ELR (cell line): Measurements from ENCODE around the gene DYNLL2.
"Not testable (repeated sequence)": the region's sequence is repeated elsewhere in the genome, so short reads cannot be mapped to it uniquely, and the experiment has no call there.

Experiments used
- DNase-seq: peaks from one replicate; pipeline ENCODE4 v3.0.0-alpha.2; 2015; ENCODE audit warnings: low read depth

DYNLL2 gene

DNA sequence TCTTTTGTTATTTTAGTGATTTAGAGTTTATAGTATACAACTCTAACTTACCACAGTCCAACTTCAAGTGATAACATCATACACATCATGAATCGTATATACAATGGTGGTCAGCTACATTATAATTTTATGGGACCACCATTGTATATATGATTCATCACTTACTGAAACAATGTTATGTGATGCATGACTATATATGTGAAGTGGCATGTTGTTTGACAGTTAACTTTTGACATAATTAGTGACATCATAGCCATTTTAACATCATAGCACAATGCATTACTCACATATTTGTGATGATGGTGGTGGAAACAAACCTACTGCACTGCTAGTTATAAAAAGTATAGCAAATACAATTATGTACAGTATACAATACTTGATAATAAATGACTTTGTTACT, 21.9 kb downstream of the DYNLL2 start:
- DNase-seq: peak; percentile 52

DNA sequence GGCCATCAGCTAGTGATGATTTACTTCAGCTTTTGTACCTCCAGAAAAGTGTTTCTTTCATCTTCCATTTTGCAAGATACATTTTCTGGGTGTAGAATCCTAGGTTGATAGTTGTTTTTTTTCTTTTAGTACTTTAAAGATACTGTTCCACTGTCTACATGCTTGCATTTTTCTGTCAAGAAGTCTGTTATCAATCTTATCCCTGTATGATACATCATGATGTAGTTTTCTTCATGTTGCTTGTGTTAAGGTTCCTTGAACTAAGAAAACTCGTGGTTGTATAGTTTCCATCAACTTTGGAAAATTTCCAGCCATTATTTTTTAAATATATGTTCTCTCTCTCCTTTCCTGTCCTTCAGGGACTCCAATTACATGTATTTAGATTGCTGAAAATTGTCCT, 24.1 kb downstream of the DYNLL2 start:
- DNase-seq: no peak

DNA sequence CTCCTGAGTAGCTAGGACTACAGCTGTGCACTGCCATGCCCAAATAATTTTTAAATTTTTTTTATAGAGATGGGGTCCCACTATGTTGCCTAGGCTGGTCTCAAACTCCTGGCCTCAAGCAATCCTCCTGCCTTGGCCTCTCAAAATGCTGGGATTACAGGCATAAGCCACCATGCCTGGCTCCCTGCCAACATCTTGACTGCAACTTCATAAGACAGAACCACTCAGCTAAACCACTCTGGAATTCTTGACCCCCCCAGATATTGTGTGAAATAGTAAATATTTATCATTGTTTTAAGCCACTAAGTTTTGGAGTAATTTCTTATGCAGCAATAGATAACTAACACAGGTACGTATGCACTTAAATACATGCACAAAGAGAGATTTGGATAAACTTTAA, 26.0 kb downstream of the DYNLL2 start:
- no peak for DNase-seq

DNA sequence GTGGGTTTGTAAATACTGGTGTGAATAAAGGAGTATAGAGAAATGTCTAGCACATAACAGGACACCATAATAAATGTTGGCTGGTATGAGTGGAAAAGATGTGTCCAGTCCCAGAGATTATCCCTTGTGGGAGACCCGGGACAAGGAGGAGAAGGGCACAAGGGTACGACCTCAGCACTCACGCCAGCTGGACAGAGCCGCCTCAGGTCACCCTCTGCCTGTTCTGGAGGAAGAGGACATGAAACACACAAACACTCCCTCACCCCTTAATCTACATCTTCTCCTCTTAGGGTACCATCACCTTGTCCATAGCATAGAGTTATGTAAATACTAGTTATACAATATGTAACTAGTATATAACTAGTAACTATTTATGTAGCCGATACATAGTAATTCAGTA, 26.8 kb downstream of the DYNLL2 start:
- DNase-seq: no peak

DNA sequence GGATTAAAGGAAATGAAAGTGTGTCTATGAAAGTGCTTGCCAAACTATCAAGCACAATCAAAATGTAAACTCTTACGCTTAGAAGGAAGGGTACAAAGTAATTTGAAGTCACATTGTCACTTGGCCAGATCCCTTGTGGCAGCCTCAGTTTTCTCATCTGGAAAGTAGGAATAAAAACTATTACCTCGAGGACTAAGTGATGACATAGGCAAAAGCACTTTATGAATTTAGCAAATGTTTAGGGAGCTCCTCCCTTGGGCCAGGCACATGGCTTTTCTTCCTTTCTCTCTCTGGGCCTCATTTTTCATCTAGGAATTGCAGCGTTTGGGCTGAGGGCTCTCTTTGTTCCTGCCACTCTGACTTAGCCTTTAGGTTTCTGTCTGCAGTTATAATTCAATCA, 28.5 kb downstream of the DYNLL2 start:
- DNase-seq: no peak

DNA sequence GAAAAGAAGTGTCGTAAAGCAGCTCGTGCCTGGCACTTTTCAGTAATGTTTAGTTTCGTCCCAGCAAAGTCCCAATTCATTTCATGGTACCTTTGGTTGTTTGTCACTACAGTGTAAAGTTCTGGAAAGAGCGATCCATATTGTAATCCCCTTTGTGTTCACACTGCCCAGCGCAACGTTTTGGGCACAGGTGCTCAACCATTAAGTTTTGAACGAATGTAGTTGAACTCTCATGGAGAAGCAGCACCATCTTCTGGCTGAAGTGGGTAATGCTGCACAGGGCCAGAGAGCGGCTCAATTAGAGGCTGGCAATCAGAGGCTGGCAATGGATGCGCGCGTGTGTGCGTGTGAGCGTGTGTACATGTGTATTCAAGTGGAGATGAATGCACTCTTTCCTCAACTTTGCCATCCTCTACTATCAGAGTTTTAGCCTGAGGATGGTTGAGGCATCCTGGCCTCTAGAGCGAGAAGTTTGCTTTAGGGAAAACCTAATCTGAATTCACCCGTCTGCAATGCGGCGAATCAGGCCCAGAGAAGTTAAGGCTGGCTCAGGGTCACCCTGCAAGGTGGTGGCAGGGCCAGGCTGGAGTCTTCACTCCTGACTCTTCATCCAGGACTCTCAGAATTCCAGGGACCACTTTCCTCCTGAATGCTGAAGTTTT, 29.9 kb downstream of the DYNLL2 start:
- peak; percentile 79 for DNase-seq

DNA sequence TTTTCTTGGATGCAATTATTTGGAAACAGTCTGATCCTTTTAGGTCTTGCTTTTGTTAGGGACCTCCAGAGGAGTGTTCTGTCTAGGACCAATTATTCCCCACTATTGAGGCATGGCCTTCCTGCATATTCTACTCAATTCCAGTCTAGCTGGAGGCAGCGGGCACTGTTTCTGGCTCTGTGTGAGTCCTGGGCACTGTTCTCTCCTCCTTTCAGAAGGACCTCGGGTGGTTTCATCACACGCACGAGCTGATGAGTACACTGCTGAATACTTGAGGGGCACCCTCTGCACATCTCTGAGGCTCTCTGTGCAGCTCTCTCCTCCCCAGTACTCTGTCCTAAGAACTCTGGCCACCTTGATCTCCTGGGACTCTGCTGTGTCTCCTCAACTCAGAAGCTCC, 30.7 kb downstream of the DYNLL2 start:
- no peak for DNase-seq

DNA sequence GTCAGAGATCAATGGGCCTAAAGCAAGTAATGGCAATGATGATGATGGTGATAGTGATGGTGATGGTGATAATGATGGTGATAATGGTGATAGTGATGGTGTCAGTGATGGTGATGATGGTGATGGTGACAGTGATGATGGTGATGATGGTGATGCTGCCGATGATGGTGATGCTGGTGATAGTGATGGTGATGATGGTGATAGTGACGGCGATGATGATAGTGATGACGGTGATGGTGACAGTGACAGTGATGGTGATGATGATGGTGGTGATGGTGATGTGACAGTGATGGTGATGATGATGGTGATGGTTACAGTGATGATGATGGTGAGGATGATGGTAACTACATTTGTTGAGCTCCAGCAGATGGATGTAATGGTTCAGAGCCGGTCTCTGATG, 34.2 kb downstream of the DYNLL2 start:
- DNase-seq: no peak

DNA sequence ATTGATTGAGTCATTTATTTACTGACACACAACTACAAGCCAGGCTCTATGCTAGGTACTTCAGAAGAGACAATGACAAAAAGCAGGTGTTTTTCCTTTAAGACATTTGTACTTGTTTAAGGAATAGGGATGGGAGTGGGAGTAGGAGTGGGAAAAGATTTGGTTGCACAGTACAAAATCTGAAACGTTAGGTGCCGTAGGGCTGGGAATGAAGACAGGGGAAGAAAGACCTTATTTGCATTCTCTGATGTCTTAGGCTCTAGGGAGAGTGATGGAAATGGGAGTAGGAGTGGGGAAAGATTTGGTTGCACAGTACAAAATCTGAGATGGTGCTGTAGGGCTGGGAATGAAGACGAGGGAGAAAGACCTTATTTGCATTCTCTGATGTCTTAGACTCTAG, 36.3 kb downstream of the DYNLL2 start:
- DNase-seq: no peak

DNA sequence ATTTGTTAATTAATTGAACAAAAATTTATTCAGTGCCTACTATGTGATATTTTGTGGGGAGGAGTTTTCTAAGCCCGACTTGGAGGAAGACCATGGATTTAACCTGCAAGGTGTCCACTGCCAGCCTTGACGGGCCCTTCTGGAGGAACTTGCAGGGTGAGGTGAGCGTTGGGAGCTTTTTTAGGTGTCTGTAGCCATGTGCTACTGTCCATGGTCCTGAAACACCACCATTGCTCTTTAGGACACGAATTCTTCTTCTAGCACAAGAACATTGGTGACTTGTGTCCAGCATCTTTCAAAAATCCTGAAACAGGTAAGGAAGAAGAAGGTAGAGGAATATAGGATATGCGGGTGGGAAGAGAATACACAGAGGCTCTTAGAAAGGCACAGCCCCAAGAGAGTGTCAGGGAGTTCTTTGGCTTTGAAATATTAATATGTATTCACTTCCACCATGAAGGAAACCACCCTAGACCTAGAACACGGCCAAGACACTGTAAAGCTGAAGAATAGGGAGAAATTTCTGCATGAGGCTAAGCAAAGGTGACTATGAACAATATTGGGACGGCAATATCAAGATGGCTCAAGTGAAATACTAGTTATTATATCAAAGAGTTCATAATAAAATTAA, 37.1 kb downstream of the DYNLL2 start:
- peak; percentile 69 for DNase-seq

DNA sequence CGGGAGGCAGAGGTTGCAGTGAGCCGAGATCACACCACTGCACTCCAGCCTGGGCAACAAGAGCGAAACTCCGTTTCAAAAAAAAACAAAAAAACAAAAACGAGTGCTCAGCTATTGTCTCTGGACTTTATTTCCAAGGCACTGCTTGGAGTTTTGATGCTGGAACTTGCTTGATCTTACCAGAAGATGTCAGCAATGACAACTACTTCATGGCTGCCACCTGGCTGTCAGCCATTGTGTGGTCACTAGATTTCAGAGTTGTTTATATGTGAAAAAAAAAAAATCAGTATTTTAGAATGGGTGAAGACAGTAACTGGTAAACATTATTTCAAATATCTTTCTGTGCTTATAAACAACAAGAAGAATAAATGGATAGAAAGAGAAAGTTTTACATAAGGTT, 38.7 kb downstream of the DYNLL2 start:
- DNase-seq: peak; percentile 70

DNA sequence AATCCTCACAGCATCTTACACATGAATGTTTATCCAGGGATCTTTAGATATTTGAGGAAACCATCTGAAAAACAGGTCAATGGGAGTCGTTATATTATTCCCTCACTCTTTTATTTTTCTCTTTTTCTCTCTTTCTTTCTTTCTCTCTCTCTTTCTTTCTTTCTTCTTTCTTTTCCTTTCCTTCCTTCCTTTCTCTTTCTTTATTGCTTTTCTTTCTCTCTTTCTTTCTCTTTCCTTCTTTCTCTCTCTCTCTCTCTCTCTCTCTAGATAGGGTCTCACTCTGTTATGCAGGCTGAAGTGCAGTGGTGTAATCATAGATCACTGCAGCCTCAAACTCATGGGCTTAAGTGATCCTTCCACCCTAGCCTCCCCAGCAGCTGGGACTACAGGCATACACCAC, 44.6 kb downstream of the DYNLL2 start:
- no peak for DNase-seq

DNA sequence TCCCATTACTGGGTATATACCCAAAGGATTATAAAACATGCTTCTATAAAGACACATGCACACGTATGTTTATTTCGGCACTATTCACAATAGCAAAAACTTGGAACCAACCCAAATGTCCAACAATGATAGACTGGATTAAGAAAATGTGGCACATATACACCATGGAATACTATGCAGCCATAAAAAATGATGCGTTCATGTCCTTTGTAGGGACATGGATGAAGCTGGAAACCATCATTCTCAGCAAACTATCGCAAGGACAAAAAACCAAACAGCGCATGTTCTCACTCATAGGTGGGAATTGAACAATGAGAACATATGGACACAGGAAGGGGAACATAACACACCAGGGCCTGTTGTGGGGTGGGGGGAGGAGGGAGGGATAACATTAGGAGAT, 49.5 kb downstream of the DYNLL2 start:
- not testable (repeated sequence) for DNase-seq

DNA sequence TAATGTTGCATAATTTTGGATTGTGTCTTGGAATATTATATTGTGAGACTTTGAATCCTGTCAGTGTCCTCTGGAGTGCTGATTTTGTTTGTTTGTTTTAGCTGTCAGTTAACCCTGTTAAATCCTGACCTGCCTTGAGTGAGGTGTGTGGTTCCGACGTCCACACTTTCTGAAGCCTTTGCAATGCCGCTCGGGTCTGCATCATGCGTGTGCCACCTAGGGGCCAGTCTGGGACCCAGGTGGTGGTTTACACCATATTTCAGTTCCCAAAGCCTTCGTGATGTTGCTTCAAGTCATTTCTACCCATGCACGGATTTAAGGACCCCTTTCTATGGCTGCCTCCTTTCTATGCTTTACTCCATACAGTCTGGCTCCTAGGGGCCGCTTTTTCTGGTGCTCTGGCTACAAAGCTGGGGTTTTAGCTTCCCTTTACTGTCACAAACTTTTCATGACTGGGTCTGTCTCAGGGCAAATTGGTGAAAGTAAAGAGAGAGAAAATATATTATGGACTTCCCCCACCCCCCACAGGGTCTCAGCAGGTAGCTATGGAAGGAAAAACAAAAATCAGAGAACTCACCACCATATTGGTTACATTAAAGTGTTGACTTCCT, 53.6 kb downstream of the DYNLL2 start:
- DNase-seq: peak; percentile 33

DNA sequence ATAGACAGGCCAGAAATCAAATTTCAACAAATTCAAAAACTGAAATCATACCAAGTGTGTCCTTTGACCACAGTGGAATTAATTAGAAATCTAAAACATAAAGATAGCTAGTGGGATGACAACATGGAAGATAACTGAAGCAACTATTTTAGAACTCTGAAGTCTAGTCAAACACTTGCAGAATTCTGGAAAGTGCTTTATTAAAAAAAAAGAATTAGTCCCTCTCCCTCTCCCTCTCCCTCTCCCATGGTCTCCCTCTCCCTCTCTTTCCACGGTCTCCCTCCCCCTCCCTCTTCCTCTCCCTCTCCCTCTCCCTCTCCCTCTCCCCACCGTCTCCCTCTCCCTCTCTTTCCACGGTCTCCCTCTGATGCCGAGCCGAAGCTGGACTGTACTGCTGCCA, 58.3 kb downstream of the DYNLL2 start:
- no peak for DNase-seq

DNA sequence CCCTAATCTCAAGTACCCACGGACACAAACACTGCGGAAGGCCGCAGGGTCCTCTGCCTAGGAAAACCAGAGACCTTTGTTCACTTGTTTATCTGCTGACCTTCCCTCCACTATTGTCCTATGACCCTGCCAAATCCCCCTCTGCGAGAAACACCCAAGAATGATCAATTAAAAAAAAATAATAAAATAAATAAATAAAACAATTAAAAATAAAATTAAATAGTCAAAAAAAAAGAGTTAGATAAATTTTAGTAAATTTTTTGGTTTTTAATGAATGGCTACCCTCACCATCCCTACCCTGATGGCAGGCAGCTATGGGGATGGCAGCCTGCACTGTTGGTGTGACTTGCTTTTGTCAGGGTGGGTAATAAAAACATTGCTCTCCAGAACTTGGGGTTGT, 60.1 kb downstream of the DYNLL2 start:
- not testable (repeated sequence) for DNase-seq

DNA sequence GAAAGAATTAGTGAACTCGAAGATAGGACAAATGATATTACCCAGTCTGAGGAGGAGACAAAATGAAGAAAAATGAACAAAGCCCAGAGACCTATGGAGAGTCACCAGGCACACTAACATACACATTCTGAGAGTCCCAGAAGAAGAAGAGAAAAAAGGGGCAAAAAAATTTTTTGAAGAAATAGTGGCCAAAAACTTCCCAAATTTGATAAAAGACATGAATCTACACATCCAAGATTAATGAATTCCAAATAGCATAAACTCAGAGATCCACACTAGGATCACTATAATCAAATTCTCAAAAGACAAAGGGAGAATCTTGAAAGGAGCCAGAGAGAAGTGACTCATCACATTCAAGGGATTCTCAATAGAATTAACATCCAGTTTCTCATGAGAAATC, 61.6 kb downstream of the DYNLL2 start:
- no peak for DNase-seq
